ENCODE data around the gene CLNK. TPM values are rescaled to one million over a fixed set of nuclear protein-coding genes. Genes with fewer than 3 reads are reported as not detected.

Gene CLNK
- total RNA-seq, 4 donors from 2014 or later: under 0.01 to 0.48 TPM; not detected in 2

DNA sequence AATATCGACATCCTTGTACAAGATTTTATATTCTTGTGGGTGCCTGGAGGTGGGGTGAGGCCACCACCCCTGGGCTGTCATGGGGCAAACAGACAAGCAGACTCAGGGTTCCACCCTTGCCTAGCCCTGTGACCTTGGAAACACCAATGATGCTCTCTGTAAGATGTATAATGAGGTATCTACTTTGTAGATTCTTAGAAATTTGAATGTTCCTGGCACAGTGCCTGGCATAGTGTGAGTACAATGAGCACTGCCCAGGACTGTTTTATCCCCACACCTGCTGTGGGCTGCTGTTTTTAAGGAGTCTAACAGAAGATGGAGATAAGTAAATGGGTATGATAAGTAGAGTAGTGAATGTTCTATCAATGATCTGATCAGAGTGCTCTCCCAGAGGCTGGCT, 230.4 kb downstream of the CLNK start:
- intact Hi-C loops (cut with DNase I; ENCODE audit: low total_unique reads): no loop called here
- DNase-seq: no peak
- Histone ChIP-seq H3K27me3 (peaks cover 9% of the 10 kb centered on the region), H3K9me3 (no peaks in the 10 kb centered on the region), H3K4me3 (no peak overlapping the region), H3K36me3 (peaks cover 0 to 11% (median 4%) of the 10 kb centered on the region in 4 donors), H3K27ac (no peak overlapping the region), H3K4me1 (peaks cover 0 to 14% (median 7%) of the 10 kb centered on the region in 4 donors)
- TF ChIP-seq POLR2A (IDR thresholded peaks at IDR 0.05) (no peak), POLR2AphosphoS5 (IDR thresholded peaks at IDR 0.05) (no peak), EP300 (IDR thresholded peaks at IDR 0.05; ENCODE audit: low read depth) (no peak)
- TF ChIP-seq, protein P1, sequence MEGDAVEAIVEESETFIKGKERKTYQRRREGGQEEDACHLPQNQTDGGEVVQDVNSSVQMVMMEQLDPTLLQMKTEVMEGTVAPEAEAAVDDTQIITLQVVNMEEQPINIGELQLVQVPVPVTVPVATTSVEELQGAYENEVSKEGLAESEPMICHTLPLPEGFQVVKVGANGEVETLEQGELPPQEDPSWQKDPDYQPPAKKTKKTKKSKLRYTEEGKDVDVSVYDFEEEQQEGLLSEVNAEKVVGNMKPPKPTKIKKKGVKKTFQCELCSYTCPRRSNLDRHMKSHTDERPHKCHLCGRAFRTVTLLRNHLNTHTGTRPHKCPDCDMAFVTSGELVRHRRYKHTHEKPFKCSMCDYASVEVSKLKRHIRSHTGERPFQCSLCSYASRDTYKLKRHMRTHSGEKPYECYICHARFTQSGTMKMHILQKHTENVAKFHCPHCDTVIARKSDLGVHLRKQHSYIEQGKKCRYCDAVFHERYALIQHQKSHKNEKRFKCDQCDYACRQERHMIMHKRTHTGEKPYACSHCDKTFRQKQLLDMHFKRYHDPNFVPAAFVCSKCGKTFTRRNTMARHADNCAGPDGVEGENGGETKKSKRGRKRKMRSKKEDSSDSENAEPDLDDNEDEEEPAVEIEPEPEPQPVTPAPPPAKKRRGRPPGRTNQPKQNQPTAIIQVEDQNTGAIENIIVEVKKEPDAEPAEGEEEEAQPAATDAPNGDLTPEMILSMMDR (IDR thresholded peaks at IDR 0.05): no peak
- WGBS, 2 donors (ENCODE audit: low coverage in 1 of 2): 100% methylated on average over 1 of the region's 1 CpG; no CpG with 5 or more reads in 1 of the 2 donors
- in situ Hi-C loops (cut with MboI; ENCODE audit: low pct_ligation_motif_present in 1 of 4, low pct_unique_long_range_greater_than_20kb in 1 of 4, low sequenced_read_pairs in 3 of 4): no loop called here

DNA sequence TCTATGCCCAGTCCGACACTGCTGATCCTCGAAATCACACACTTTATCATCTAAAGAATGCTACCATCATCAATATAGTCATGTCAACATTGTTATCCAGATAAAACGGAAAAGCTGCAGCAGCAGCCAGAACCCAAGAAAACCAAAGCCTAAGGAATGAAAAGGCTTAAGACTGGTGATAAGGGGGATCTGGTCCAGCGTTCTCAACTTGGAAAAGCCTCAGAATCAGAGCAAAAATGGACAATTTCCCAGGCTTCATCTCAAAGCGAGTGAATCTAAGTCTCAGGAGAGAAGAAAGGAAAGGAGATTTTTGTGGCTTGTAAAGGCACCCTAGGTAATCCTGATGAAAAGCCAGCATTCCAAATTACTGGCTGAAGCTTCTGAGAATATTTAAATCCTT, 235.6 kb downstream of the CLNK start:
- in situ Hi-C loops (cut with MboI; ENCODE audit: low pct_ligation_motif_present in 1 of 4, low pct_unique_long_range_greater_than_20kb in 1 of 4, low sequenced_read_pairs in 3 of 4): no loop called here
- WGBS, 2 donors (ENCODE audit: low coverage in 1 of 2): 97 to 100% methylated on average over 1 to 5 of the region's 5 CpGs
- no peak for DNase-seq
- H3K4me1 ChIP-seq: no peaks in the 10 kb centered on the region
- TF ChIP-seq, protein P1 (IDR thresholded peaks at IDR 0.05): no peak
- TF ChIP-seq EP300 (IDR thresholded peaks at IDR 0.05; ENCODE audit: low read depth) (no peak), POLR2A (IDR thresholded peaks at IDR 0.05) (no peak), POLR2AphosphoS5 (IDR thresholded peaks at IDR 0.05) (no peak)
- peaks cover 7 to 23% of the 10 kb centered on the region in 2 donors for H3K9me3 ChIP-seq
- H3K4me3 ChIP-seq: no peak overlapping the region
- H3K36me3 ChIP-seq: peaks cover 0 to 32% (median 13%) of the 10 kb centered on the region in 4 donors
- intact Hi-C loops (cut with DNase I; ENCODE audit: low total_unique reads): no loop called here
- H3K27me3 ChIP-seq: no peaks in the 10 kb centered on the region
- H3K27ac ChIP-seq: no peak overlapping the region

DNA sequence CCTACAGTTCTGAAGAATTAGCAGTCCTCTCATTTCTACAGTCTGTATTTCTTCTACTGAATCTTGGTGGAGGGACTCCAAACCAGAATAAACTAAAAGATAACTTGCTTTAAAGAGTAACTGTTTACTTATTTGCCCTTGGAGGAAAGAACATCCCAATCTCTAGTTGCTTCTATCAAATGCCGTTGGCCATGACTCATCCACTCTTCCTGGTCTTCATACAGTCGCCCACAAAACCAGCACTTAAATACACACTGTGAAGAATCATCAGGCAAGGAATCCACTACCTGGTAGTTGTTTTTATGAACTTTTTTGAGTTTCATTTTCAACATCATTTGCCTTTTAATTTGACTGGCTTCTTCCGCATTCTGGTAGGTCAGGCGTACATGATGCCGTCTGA, 241.6 kb downstream of the CLNK start:
- in situ Hi-C loops (cut with MboI; ENCODE audit: low pct_ligation_motif_present in 1 of 4, low pct_unique_long_range_greater_than_20kb in 1 of 4, low sequenced_read_pairs in 3 of 4) (no loop called here), intact Hi-C loops (cut with DNase I; ENCODE audit: low total_unique reads) (no loop called here)
- H3K36me3 ChIP-seq: peaks cover 0 to 23% (median 7%) of the 10 kb centered on the region in 4 donors
- peaks cover 18 to 35% of the 10 kb centered on the region in 2 donors for H3K9me3 ChIP-seq
- no peak for DNase-seq
- no peaks in the 10 kb centered on the region for H3K4me1 ChIP-seq
- no peak overlapping the region for H3K27ac ChIP-seq
- 95 to 98% methylated on average over 5 of the region's 5 CpGs for WGBS, 2 donors (ENCODE audit: low coverage in 1 of 2)
- TF ChIP-seq, protein P1 (IDR thresholded peaks at IDR 0.05): no peak
- TF ChIP-seq POLR2AphosphoS5 (IDR thresholded peaks at IDR 0.05): no peak
- no peak for TF ChIP-seq EP300 (IDR thresholded peaks at IDR 0.05; ENCODE audit: low read depth)
- no peak for TF ChIP-seq POLR2A (IDR thresholded peaks at IDR 0.05)
- H3K4me3 ChIP-seq: no peak overlapping the region
- H3K27me3 ChIP-seq: no peaks in the 10 kb centered on the region

DNA sequence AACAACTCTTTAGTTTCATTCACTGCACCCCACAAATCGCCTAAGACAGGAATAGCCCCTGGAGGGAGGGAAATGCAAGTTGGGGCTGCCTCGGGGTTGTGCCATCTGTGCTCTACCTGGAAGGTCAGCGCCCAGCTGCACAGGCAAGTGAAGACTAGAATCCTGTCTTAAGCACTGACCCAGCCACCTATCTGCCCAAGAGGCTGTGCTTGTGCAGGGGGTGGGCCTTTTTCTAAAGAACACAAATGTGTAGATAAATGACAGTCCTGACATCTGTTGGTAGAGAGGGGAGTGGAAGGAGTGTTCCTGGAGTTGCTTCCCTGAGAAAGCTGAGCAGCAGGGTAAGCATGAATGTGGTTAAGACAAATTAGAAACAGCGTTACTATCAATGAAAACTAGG, 243.1 kb downstream of the CLNK start:
- TF ChIP-seq EP300 (IDR thresholded peaks at IDR 0.05; ENCODE audit: low read depth): no peak
- Histone ChIP-seq H3K4me3 (no peak overlapping the region), H3K9me3 (peaks cover 18 to 32% of the 10 kb centered on the region in 2 donors), H3K27ac (no peak overlapping the region), H3K27me3 (no peaks in the 10 kb centered on the region), H3K36me3 (peaks cover 0 to 21% (median 6%) of the 10 kb centered on the region in 4 donors), H3K4me1 (no peaks in the 10 kb centered on the region)
- intact Hi-C loops (cut with DNase I; ENCODE audit: low total_unique reads): no loop called here
- DNase-seq: no peak
- WGBS, 2 donors (ENCODE audit: low coverage in 1 of 2): 94 to 96% methylated on average over 2 to 4 of the region's 4 CpGs
- in situ Hi-C loops (cut with MboI; ENCODE audit: low pct_ligation_motif_present in 1 of 4, low pct_unique_long_range_greater_than_20kb in 1 of 4, low sequenced_read_pairs in 3 of 4): no loop called here

DNA sequence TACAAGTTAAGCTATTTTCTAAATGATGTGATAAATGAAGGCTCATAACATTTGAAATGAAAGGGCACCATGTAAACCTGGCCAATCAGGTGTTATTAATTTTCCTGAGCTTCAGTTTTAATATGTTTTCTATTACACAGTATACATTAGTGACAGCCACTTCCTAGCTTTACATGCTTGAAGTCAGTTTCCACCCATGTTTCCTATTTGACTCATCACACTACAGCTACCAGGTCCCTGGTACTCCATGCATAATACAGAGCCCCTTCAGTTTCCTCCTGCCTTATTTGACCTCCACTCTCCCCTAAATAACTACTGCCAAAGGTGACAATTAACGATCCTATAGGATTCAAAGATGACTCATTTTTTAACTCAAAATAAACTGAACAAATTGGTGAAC, 245.6 kb downstream of the CLNK start:
- no peak overlapping the region for H3K4me3 ChIP-seq
- H3K4me1 ChIP-seq: no peaks in the 10 kb centered on the region
- no peak overlapping the region for H3K27ac ChIP-seq
- peaks cover 10 to 13% of the 10 kb centered on the region in 2 donors for H3K9me3 ChIP-seq
- intact Hi-C loops (cut with DNase I; ENCODE audit: low total_unique reads): no loop called here
- DNase-seq: no peak
- no peak for TF ChIP-seq POLR2A (IDR thresholded peaks at IDR 0.05)
- no peak for TF ChIP-seq EP300 (IDR thresholded peaks at IDR 0.05; ENCODE audit: low read depth)
- TF ChIP-seq POLR2AphosphoS5 (IDR thresholded peaks at IDR 0.05): no peak
- TF ChIP-seq, protein P1 (IDR thresholded peaks at IDR 0.05): no peak
- H3K27me3 ChIP-seq: no peaks in the 10 kb centered on the region
- WGBS, 2 donors (ENCODE audit: low coverage in 1 of 2): 71 to 76% methylated on average over 1 of the region's 1 CpG
- in situ Hi-C loops (cut with MboI; ENCODE audit: low pct_ligation_motif_present in 1 of 4, low pct_unique_long_range_greater_than_20kb in 1 of 4, low sequenced_read_pairs in 3 of 4): no loop called here
- no peaks in the 10 kb centered on the region for H3K36me3 ChIP-seq

All from transverse colon (tissue), 4 donors.